T follicular helper cell (primary cell): ENCODE measurements around the gene UTP18.
"Not testable (repeated sequence)": the region's sequence is repeated elsewhere in the genome, so short reads cannot be mapped to it uniquely, and the experiment has no call there.

Experiments used
- DNase-seq: peaks from one replicate; pipeline ENCODE4 v3.0.0-alpha.2; 2020; ENCODE audit warnings: low read depth
- total RNA-seq, 2 experiments: gene quantifications; one replicate each; lab custom pipeline; 2026; lab: John Stamatoyannopoulos, UW

The UTP18 gene
- total RNA-seq = 79.9 to 128 reads per million in 2 experiments

DNA sequence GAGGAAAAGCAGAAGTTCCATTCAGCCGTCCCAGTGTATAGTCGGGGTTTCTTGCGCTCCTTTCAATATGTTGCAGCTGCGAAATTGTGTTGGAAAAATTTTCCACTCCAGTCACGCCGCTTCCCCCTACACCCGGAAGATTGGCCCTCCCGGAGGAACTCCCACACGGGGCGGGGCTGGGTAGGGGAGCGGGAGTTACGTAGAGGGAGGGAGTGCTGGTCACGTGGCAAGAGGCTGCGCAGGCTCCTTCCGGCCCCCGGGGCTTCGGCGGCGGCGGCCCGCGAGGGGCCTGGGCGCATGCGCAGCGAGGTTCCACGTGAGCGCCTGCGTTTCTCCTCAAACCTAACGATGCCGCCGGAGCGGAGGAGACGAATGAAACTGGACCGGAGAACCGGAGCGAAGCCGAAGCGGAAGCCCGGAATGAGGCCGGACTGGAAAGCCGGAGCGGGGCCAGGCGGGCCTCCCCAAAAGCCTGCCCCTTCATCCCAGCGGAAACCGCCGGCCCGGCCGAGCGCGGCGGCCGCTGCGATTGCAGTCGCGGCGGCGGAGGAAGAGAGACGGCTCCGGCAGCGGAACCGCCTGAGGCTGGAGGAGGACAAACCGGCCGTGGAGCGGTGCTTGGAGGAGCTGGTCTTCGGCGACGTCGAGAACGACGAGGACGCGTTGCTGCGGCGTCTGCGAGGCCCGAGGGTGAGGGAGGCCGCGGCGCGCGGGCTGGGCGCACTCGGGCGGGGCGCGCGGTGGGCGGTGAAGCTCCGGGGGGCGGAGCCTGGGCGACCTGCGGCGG lies at the start of gene UTP18:
UTP18 (plus strand) TSS at position 310 of the 787 bp plus-strand sequence; CDS start at position 349, 39 bp downstream.
- DNase-seq = peak; percentile 95

DNA sequence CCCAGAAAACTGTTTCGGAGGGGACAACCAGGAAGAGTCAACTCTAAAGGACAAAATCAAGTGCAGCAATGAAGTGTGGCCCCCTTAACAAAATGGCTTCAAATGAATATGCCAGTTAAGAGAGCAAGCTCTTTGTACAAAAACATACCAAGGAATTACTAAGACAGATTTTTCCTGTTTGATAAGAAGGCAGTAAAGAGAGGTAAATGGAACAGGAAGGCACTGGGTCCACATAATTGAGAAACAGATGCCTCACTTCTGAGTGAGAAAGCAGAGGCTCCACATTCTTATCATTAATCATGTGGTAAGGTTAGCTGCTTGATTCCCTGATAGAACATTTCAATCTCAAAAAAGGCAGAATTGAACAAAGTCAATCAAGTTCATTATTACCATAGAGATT lies 45.4 kb upstream of the UTP18 start:
- DNase-seq = no peak

DNA sequence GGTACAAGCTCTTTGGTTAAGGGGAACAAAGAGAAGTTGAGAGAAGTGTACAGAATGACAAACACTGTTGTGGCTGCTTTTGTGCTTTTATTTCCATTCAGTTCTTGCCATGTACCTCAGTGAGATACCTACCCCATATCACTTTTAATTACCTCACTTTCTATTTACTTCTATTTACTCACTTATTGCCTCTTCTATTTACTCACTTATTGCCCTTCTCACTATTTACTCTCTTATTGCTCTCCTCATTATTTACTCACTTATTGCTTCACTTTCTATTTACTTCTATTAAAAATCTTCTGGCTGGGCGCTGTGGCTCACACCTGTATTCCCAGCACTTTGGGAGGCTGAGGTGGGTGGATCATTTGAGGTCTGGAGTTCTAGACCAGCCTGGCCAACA lies 42.4 kb upstream of the UTP18 start:
- no peak for DNase-seq

DNA sequence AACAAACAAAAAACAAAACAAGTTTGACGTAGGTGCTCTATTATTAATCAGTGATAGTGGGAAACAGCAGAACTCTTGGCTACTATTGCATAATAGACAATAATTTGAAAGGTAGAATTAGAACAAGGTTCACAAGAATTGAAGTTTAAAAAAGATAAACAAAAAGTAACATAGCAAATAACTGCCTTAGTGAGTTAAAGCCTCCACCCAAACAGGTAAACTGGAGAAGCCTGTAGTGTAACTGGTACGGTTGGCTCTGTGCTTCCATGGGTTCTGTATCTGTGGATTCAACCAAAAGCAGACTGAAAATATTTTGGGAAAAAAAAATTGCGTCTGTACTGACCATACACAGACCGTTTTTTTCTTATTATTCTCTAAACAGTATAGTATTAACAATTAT lies 39.0 kb upstream of the UTP18 start:
- no peak for DNase-seq

DNA sequence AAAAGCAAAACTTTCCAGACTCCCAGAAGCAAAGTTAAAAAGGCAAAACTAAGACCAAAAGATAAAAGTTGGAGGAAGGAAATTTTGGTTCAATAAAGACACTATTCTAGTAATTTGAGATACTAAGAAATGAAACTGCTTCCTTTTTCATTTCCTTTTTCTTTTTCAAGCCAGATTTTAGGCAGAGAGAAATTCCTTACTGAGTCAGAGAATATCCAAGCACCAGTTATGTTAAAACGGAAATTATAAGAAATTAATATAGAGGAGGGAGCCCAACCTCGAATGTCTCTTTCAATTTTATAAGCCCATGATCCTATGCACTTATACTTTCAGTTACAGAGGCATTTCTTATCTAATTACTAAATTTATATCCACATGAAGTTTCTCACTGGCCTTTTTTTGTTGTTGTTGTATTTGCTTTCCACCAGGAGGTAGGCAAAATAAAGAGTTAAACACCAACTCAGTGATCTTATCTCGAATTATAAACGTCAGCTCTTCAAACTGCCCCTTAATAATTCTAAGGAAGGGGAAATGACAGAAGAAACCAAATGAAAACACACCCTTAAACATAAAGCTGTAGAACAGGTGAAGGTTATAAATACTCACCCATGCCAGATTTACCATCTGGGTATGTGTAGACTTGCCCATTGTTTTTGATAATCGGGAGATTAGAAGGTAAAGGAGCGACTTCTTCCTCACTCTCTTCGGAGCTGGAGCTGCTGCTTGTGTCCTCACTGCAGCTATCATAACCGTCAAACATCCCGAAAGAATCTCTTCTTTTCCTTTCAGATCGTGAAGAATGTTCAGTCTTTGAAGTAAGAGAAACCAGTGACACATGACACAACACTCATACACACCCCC lies 35.7 kb upstream of the UTP18 start:
- DNase-seq = no peak

DNA sequence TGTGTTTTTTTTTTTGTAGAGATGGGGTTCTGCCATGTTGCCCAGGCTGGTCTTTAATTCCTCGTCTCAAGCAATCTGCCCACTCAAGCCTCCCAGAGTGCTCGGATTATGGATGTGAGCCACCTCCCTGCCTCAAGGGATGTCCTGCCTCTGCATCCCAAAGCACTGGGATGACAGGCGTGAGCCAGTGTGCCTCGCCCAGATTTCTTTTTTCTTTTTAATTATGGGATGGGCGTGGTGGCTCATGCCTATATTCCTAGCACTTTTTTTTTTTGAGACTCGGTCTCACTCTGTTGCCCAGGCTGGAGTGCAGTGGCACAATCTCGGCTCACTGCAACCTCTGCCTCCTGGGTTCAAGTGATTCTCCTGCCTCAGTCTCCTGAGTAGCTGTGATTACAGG lies 34.8 kb upstream of the UTP18 start:
- not testable (repeated sequence) for DNase-seq

DNA sequence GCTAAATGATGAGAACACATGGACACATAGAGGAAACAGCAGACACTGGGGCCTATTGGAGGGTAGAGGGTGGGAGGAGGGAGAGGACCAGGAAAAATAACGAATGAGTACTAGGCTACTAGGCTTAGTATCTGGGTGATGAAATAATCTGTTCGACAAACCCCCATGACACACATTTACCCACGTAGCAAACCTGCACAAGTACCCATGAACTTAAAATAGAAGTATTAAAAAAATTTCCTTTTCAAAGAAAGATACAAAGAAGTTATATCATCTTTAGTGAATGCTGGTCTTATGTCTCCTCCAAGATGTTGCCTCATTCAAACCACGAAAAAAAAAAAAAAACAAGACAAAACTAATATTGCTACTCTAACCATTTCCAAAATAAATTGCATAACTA lies 32.2 kb upstream of the UTP18 start:
- no peak for DNase-seq

DNA sequence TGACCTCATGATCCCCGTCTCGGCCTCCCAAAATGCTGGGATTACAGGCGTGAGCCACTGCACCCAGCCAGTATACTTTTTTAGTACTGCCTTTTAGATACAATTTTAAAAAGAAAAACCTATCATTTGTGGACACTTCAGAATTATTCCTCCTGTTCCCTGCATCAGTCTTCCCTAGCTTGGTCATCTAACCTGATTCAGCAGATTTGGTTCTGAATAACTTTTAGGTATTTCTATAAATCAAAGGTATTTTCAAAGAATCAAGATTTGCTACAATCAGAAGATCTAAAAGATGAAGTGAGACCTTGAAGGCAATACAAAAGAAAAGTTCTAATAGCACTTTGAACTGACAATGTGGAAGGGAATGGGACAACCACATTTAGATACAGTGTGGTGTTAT lies 30.5 kb upstream of the UTP18 start:
- no peak for DNase-seq

DNA sequence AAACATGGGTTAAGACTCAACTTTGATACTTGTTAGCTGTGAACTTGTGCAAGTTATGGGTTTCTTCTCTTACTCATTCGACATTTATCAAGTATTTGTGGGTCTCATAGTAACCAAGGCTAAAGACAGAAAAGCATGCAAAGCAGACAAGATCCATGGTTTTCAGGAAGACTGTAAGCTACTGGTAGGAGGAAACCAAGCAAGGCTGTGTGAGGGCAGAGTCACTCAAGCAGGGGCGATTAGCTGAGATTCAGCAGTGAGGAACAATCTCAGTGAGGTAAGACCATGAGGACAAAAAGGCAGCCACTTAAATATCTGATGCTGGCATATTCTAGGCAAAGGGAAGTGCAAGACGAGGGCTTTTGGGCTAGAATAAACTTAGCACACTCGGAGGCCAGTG lies 30.0 kb upstream of the UTP18 start:
- no peak for DNase-seq

DNA sequence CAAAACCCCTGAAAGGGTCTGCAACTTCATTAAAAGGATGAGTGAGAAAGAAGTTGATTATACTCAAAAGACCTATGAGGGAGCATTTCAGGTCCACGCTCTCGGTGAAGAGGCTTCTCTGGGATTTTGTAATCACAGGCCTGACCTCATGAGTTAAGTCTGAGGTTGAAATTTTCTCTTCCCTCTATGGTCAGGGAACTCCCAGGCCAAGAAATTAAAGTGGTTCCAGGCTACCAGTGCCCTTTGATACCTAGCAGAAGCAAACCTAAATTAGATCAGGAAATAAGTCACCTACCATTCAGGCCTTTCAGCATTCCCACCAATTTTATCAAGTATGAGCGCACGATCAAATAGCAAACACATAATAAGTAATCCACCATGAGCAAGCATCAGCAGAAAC lies 28.3 kb upstream of the UTP18 start:
- no peak for DNase-seq

DNA sequence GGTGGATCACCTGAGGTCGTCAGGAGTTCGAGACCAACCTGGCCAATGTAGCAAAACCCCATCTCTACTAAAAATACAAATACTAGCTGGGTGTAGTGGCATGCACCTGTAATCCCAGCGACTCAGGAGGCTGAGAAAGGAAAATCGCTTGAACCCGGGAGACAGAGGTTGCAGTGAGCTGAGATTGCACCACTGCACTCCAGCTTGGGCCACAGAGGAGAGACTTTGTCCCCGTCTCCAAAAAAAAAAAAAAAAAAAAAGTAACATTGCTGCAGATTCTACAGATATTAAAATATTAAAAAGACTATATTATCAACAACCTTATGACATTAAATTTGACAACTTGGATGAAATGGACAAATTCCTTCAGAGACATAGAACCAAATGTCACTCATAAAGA lies 26.2 kb upstream of the UTP18 start:
- DNase-seq = no peak

DNA sequence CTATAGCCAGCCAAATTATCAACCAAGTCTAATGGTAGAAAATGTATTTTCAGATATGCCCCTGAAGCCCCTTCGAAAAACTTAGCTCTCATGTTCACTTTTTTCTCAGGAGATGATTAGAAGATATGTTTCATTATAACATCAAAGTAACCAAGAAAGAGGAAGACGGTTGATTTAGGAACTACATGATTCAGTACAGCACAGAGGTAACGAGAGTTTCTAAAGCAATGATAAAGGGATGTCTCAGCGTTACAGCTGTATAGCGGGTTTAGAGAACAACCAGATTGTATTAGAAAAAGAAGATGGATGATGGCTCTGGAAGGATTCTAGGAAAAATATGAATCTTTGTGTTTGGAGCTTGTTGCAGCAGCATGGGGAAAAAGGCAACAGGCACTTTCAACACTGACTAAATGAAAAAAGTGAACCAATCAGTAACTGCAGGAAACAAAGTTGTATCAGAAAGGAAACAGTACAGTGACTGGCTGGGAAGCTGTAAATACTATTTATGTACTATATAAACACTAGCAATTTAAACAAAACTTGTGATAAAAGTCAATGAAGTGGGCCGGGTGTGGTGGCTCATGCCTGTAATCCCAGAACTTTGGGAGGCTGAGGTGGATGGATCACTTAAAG lies 22.0 kb upstream of the UTP18 start:
- no peak for DNase-seq

DNA sequence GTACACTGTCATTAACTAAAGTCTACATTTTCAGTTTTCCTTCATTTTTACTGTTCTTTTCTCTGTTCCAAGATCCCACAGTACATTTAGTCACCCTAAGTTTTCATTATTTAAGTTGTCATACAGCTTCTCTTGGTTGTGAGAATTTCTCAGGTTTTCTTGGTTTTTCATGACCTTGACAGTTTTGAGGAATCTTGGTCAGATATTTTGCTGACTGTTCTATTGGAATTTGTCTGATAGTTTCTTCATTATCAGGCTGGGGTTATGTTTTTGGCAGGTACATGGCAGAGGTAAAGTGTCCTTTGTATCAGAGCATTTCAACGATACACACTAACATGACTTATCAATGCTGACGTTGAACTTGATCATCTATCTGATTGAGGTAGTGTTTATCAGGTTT lies 20.1 kb upstream of the UTP18 start:
- no peak for DNase-seq

DNA sequence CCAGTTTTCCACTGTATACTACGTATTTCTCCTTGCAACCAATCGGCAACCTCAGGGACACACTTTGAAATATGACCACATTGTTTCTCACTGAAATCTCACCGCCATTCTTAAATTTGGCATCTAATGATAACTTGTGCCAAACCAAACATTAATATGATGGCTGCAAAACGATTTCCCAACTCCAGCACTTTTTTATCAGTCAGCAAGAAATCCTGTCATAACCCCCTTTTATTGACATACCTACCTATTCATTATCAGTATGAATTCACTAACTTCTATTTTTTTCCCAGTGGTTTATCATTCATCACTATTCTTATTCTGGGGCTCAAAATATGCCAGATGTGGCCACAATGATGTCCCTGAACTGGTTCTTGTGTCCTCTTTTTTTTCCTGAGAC lies 16.3 kb upstream of the UTP18 start:
- no peak for DNase-seq

DNA sequence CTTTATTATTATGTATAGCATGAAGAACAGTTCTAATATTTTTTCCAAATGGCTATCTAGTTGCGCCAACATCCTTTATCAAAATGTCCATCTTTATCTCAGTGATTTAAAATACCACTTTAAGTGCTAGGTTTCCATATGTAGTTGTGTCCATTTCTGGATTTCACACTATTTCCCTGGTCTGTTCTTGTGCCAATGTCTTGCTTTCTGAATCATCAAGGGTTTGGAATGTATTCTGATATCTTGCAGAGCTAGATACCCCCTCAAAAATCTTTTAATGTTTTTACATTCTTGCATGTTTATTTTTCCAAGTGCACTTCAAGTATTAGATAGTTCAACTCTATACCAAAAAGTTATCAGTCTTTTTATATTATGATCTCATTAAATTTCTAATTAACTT lies 14.8 kb upstream of the UTP18 start:
- no peak for DNase-seq

DNA sequence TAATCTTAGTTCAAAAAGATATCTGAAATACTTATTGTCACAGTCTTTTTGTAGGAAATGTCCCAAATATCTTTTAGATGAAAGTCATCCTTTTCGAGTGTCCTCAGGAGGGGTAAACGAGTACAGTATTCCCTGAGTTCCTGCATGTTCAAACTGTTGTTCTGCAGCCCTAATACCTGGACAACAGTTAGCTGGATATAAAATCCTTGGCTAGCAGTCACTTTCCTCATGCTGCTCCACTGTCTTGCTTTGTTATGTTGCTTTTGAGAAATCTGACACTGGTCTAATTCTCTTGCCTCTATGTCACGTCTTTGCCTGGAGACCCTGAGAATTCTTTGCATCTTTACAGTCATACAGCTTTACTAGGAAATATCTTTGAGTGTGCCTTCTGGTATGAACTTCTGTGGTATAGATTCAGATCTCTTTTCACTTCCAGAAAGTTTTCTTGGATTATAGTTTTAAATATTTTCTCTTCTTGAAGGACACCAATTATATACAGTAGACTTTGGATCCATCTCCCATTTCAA lies 10.0 kb upstream of the UTP18 start:
- no peak for DNase-seq

DNA sequence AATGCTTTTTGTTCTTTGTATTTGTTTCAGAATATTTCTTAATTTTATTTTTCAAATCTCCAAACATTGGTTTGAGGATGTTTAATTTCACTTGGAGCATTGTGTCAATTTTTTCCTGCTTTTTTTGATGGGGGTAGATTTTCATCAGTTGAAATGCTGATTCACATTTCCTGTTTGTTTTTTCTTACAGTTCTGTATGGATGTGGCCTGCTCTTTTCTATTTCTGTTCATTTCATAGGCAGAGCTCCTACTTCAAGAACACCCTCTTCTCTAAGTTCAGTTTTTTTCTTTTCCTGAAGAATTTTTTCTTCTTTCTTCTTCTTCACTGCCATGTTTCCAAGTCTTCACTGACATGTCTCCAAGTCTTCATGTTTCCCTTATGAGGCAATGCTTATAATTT lies 9.3 kb upstream of the UTP18 start:
- DNase-seq = no peak

DNA sequence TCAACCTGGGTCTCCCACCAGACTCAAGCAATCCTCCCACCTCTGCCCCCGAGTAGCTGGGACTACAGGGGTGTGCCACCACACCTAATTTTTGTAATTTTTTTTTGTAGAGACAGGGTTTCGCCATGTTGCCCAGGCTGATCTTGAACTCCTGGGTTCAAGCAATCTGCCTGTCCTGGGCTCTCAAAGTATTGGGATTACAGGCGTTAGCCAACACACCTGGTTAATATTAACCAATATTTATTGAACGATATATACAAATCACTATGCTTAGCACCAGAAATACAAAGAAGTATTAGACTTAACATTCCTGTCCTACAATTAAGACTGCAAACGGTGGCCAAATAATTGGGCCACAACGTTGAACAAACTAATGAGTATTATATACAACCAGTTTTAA lies 4.7 kb upstream of the UTP18 start:
- no peak for DNase-seq

DNA sequence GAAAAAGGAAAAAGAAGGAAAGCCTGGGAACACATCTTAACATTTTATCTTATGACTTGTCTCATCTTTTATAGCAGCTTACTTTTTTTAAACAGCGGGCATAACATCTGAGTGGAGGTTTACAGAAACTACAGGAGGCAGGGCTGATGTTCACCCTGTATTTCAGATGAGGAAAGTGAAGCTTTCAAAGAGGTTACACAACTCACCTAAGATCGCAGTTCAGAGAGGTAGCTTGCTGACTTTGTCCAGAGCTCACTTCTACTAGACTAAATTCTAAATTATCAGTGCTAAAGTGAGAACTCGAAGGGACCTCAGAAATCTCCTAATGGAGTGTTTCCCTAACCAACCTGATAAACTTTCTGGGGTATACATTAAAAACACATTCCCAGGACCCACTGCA lies 4.2 kb upstream of the UTP18 start:
- no peak for DNase-seq

DNA sequence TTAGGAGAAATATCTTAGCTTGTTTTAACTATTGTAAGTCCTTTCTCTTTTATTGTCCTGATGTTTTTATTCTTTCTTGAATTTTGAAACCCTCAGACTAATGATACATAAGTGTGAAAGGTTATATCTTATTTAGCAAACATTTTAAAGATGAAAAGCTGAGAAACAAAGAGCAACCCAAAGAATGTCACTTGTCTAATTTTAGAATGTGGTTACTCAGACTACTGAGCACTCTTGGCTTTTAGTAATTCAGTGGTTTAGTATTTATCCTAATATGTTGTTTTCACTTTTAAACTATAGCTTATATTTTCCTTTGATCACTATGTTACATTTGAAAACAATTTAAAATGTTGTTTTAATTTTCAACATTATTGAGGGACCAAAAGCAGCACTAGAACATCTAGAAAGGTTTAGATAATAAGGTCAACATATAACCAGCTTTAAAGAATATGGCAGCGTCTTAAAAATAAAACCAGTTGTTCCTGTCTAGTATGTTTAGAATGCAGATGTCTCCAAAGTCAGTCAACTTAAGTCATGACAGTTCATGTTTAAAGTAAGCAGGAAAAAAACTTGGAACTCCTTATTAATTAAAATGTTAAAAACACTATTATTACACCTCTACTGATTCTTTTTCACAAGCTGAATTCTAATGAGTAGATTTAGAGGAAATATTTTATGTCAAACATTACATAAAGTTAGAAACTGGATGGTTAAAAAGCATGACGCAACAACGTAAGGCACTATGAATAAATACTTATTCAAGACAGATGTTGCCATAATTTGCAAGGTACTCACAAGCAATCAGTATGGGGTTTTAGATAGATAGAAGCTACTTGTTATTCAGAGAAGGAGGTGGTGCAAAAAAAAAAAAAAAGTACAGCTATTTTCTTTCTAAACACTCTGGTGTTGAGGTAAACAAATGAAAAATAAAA lies 2.9 kb upstream of the UTP18 start:
- no peak for DNase-seq
